ENCODE measurements around the gene PDLIM5.

PDLIM5 gene

GRCh38 chr4:94462572-94462971, 10.8 kb downstream of the PDLIM5 start:
- Histone ChIP-seq H3K27me3 (ENCODE audit: control insufficient read depth, insufficient read depth, low read length) (no peaks in the 10 kb centered on the region), H3K9me3 (ENCODE audit: control insufficient read depth, low read length) (no peaks in the 10 kb centered on the region), H3K9ac (no peak overlapping the region), H3K27ac (no peak overlapping the region), H3K4me1 (peaks cover 3% of the 10 kb centered on the region), H3K4me2 (ENCODE audit: low read length) (no peak overlapping the region), H3K79me2 (peaks cover 2% of the 10 kb centered on the region), H3K36me3 (ENCODE audit: control insufficient read depth, insufficient read depth, low read length) (no peaks in the 10 kb centered on the region), H2AFZ (no peak overlapping the region), H3K4me3 (ENCODE audit: low read depth, low read length) (no peak overlapping the region)
- TF ChIP-seq CTCF (IDR thresholded peaks at IDR 0.05): no peak

GRCh38 chr4:94463771-94464170, 12.0 kb downstream of the PDLIM5 start:
- no peaks in the 10 kb centered on the region for H3K4me1 ChIP-seq
- no peak overlapping the region for H2AFZ ChIP-seq
- no peak overlapping the region for H3K27ac ChIP-seq
- no peak overlapping the region for H3K9ac ChIP-seq
- no peak for TF ChIP-seq CTCF (IDR thresholded peaks at IDR 0.05)
- H3K36me3 ChIP-seq (ENCODE audit: control insufficient read depth, insufficient read depth, low read length): no peaks in the 10 kb centered on the region
- H3K79me2 ChIP-seq: peaks cover 2% of the 10 kb centered on the region
- no peak overlapping the region for H3K4me3 ChIP-seq (ENCODE audit: low read depth, low read length)
- no peaks in the 10 kb centered on the region for H3K27me3 ChIP-seq (ENCODE audit: control insufficient read depth, insufficient read depth, low read length)
- H3K9me3 ChIP-seq (ENCODE audit: control insufficient read depth, low read length): no peaks in the 10 kb centered on the region
- no peak overlapping the region for H3K4me2 ChIP-seq (ENCODE audit: low read length)

- no peaks in the 10 kb centered on the region for H3K9me3 ChIP-seq (ENCODE audit: control insufficient read depth, low read length)
- H3K27me3 ChIP-seq (ENCODE audit: control insufficient read depth, insufficient read depth, low read length): no peaks in the 10 kb centered on the region
- no peaks in the 10 kb centered on the region for H3K4me1 ChIP-seq
- no peak overlapping the region for H3K9ac ChIP-seq
- H3K79me2 ChIP-seq: no peaks in the 10 kb centered on the region
- TF ChIP-seq CTCF (IDR thresholded peaks at IDR 0.05): no peak
- no peak overlapping the region for H3K4me2 ChIP-seq (ENCODE audit: low read length)
- no peaks in the 10 kb centered on the region for H3K36me3 ChIP-seq (ENCODE audit: control insufficient read depth, insufficient read depth, low read length)
- H2AFZ ChIP-seq: no peak overlapping the region
- no peak overlapping the region for H3K27ac ChIP-seq
- no peak overlapping the region for H3K4me3 ChIP-seq (ENCODE audit: low read depth, low read length)
Observed at GRCh38 chr4:94466371-94466770, 14.6 kb downstream of the PDLIM5 start.

GRCh38 chr4:94466923-94467322, 15.2 kb downstream of the PDLIM5 start:
- H3K9me3 ChIP-seq (ENCODE audit: control insufficient read depth, low read length): no peaks in the 10 kb centered on the region
- TF ChIP-seq CTCF (IDR thresholded peaks at IDR 0.05): no peak
- no peak overlapping the region for H3K4me2 ChIP-seq (ENCODE audit: low read length)
- no peaks in the 10 kb centered on the region for H3K4me1 ChIP-seq
- no peak overlapping the region for H3K4me3 ChIP-seq (ENCODE audit: low read depth, low read length)
- no peak overlapping the region for H2AFZ ChIP-seq
- no peaks in the 10 kb centered on the region for H3K27me3 ChIP-seq (ENCODE audit: control insufficient read depth, insufficient read depth, low read length)
- no peak overlapping the region for H3K9ac ChIP-seq
- no peaks in the 10 kb centered on the region for H3K36me3 ChIP-seq (ENCODE audit: control insufficient read depth, insufficient read depth, low read length)
- no peak overlapping the region for H3K27ac ChIP-seq
- no peaks in the 10 kb centered on the region for H3K79me2 ChIP-seq

GRCh38 chr4:94468093-94468769, 16.5 kb downstream of the PDLIM5 start:
- Histone ChIP-seq H3K36me3 (ENCODE audit: control insufficient read depth, insufficient read depth, low read length) (no peaks in the 10 kb centered on the region), H3K27ac (no peak overlapping the region), H2AFZ (no peak overlapping the region), H3K4me3 (ENCODE audit: low read depth, low read length) (no peak overlapping the region), H3K27me3 (ENCODE audit: control insufficient read depth, insufficient read depth, low read length) (no peaks in the 10 kb centered on the region), H3K79me2 (no peaks in the 10 kb centered on the region), H3K4me2 (ENCODE audit: low read length) (no peak overlapping the region), H3K9ac (no peak overlapping the region), H3K9me3 (ENCODE audit: control insufficient read depth, low read length) (no peaks in the 10 kb centered on the region), H3K4me1 (no peaks in the 10 kb centered on the region)
- no peak for TF ChIP-seq CTCF (IDR thresholded peaks at IDR 0.05)

Data from parathyroid adenoma (tissue), 2 donors.